NCI-H1048 (cell line): Measurements from ENCODE around the gene ZNF444.

Source experiments
- DNase-seq: peaks from one replicate; lab custom pipeline; 2025; lab: John Stamatoyannopoulos, UW

ZNF444 gene

GRCh38 chr19:56123266-56123891 lies 17.7 kb upstream of the ZNF444 start:
- DNase-seq: no peak

- no peak for DNase-seq
Observed at GRCh38 chr19:56124578-56124977, 16.5 kb upstream of the ZNF444 start.

GRCh38 chr19:56125806-56126590 lies 15.1 kb upstream of the ZNF444 start:
- no peak for DNase-seq

- no peak for DNase-seq
Observed at GRCh38 chr19:56126983-56127780, 13.9 kb upstream of the ZNF444 start.

- no peak for DNase-seq
Observed at GRCh38 chr19:56130006-56130405, 11.1 kb upstream of the ZNF444 start.

GRCh38 chr19:56131651-56132050 lies 9.4 kb upstream of the ZNF444 start:
- DNase-seq: no peak

GRCh38 chr19:56132316-56132822 lies 8.7 kb upstream of the ZNF444 start:
- no peak for DNase-seq

GRCh38 chr19:56133858-56134653 lies 7.0 kb upstream of the ZNF444 start:
- DNase-seq: no peak

- no peak for DNase-seq
Observed at GRCh38 chr19:56134654-56134921, 6.5 kb upstream of the ZNF444 start.

- DNase-seq: no peak
Observed at GRCh38 chr19:56136362-56136761, 4.7 kb upstream of the ZNF444 start.

- DNase-seq: no peak
Observed at GRCh38 chr19:56137405-56137804, 3.7 kb upstream of the ZNF444 start.

GRCh38 chr19:56138069-56138468 lies 3.0 kb upstream of the ZNF444 start:
- no peak for DNase-seq

- no peak for DNase-seq
Observed at GRCh38 chr19:56139847-56140582, 1.1 kb upstream of the ZNF444 start.

GRCh38 chr19:56141417-56141993 lies 418 bp downstream of the ZNF444 start:
- no peak for DNase-seq

- DNase-seq: no peak
Observed at GRCh38 chr19:56142087-56142787, 1.1 kb downstream of the ZNF444 start.

GRCh38 chr19:56142897-56143434 lies 1.9 kb downstream of the ZNF444 start:
- no peak for DNase-seq

- no peak for DNase-seq
Observed at GRCh38 chr19:56144376-56144775, 3.3 kb downstream of the ZNF444 start.

GRCh38 chr19:56144831-56145230 lies 3.7 kb downstream of the ZNF444 start:
- no peak for DNase-seq

GRCh38 chr19:56145698-56146097 lies 4.6 kb downstream of the ZNF444 start:
- DNase-seq: no peak

GRCh38 chr19:56146904-56147303 lies 5.8 kb downstream of the ZNF444 start:
- DNase-seq: no peak
